ENCODE measurements around the gene PCID2. TPM values are rescaled to one million over a fixed set of nuclear protein-coding genes. Genes with fewer than 3 reads are reported as not detected.
A peak's percentile ranks its signal among the peaks of the same experiment; 100 is the strongest.

Gene PCID2
- total and polyA plus RNA-seq, 7 experiments from 2014 or later = 44.2 to 84.4 (median 77.1) TPM

DNA sequence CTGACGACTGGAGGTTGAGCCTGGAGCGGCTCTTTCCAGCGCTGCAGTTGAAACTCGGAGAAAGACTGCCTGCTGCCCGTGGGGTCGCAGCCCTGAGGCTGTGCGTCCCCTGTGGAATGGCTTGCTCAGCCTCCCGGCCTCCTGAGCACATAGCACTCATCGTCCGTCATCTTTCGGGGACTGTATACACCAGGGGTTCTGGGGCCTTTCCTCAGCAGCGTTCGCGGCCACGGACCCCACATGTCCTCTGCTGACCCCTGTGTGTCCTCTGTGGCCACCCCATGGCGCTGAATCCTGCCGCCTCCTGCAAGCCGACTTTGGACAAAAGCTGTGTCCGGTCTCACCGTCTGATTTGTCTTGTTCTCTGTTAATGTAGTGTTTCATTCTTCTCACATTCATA, 21.3 kb upstream of the PCID2 start:
- H3K27ac Mint-ChIP-seq = no peak overlapping the region
- ChIA-PET POLR2A (no interaction called here), CTCF (no interaction called here)
- H3K4me1 Mint-ChIP-seq = peaks cover 0 to 5% (median 0%) of the 10 kb centered on the region in 7 donors
- no peaks in the 10 kb centered on the region for H3K27me3 ChIP-seq (ENCODE audit: control insufficient read depth in 2 of 2, insufficient read depth in 2 of 2, low read length in 2 of 2)
- H3K4me3 Mint-ChIP-seq = no peak overlapping the region
- H3K9me3 ChIP-seq (ENCODE audit: control insufficient read depth in 2 of 3, low read length in 3 of 3) = no peaks in the 10 kb centered on the region
- peaks cover 0 to 87% (median 6%) of the 10 kb centered on the region in 3 experiments for H3K36me3 ChIP-seq (ENCODE audit: control insufficient read depth in 2 of 3, insufficient read depth in 3 of 3, low read length in 3 of 3)
- ATAC-seq (no peak), DNase-seq (no peak)
- no peaks in the 10 kb centered on the region for H3K27me3 Mint-ChIP-seq
- no peak overlapping the region for H3K27ac ChIP-seq (ENCODE audit: low read depth, low read length)
- H3K9me3 Mint-ChIP-seq = no peaks in the 10 kb centered on the region
- no peaks in the 10 kb centered on the region for H3K4me1 ChIP-seq (ENCODE audit: control insufficient read depth in 2 of 2, insufficient read depth in 2 of 2, low read length in 2 of 2)
- intact Hi-C loops (cut with micrococcal nuclease) = no loop called here
- H3K36me3 Mint-ChIP-seq = peaks cover 5 to 56% (median 31%) of the 10 kb centered on the region in 5 donors
- H3K4me3 ChIP-seq (ENCODE audit: low read length) = no peak overlapping the region

- Mint-ChIP-seq H3K4me1 (peaks cover 0 to 6% (median 3%) of the 10 kb centered on the region in 7 donors), H3K9me3 (no peaks in the 10 kb centered on the region), H3K27me3 (no peaks in the 10 kb centered on the region), H3K27ac (no peak overlapping the region), H3K36me3 (peaks cover 10 to 61% (median 35%) of the 10 kb centered on the region in 5 donors), H3K4me3 (no peak overlapping the region)
- Histone ChIP-seq H3K27ac (ENCODE audit: low read depth, low read length) (no peak overlapping the region), H3K4me1 (ENCODE audit: control insufficient read depth in 2 of 2, insufficient read depth in 2 of 2, low read length in 2 of 2) (no peaks in the 10 kb centered on the region), H3K36me3 (ENCODE audit: control insufficient read depth in 2 of 3, insufficient read depth in 3 of 3, low read length in 3 of 3) (peaks cover 3 to 88% (median 6%) of the 10 kb centered on the region in 3 experiments), H3K27me3 (ENCODE audit: control insufficient read depth in 2 of 2, insufficient read depth in 2 of 2, low read length in 2 of 2) (no peaks in the 10 kb centered on the region), H3K4me3 (ENCODE audit: low read length) (no peak overlapping the region), H3K9me3 (ENCODE audit: control insufficient read depth in 2 of 3, low read length in 3 of 3) (no peaks in the 10 kb centered on the region)
- intact Hi-C loops (cut with micrococcal nuclease) = no loop called here
- ChIA-PET CTCF (no interaction called here), POLR2A (no interaction called here)
- DNase-seq (no peak), ATAC-seq (no peak)
These were observed 20.7 kb upstream of the PCID2 start for GRCh38 chr13:113229161-113229560.

- Histone ChIP-seq H3K4me1 (ENCODE audit: control insufficient read depth in 2 of 2, insufficient read depth in 2 of 2, low read length in 2 of 2) (no peaks in the 10 kb centered on the region), H3K4me3 (ENCODE audit: low read length) (no peak overlapping the region), H3K9me3 (ENCODE audit: control insufficient read depth in 2 of 3, low read length in 3 of 3) (no peaks in the 10 kb centered on the region), H3K36me3 (ENCODE audit: control insufficient read depth in 2 of 3, insufficient read depth in 3 of 3, low read length in 3 of 3) (peaks cover 6 to 89% (median 6%) of the 10 kb centered on the region in 3 experiments), H3K27me3 (ENCODE audit: control insufficient read depth in 2 of 2, insufficient read depth in 2 of 2, low read length in 2 of 2) (no peaks in the 10 kb centered on the region), H3K27ac (ENCODE audit: low read depth, low read length) (no peak overlapping the region)
- DNase-seq = no peak
- Mint-ChIP-seq H3K4me1 (peaks cover 4 to 11% (median 9%) of the 10 kb centered on the region in 7 donors), H3K36me3 (peaks cover 14 to 55% (median 38%) of the 10 kb centered on the region in 5 donors), H3K9me3 (no peaks in the 10 kb centered on the region), H3K27ac (peak overlapping the region in 4 of 9 donors; percentile 20 to 46 (median 36)), H3K4me3 (no peak overlapping the region), H3K27me3 (no peaks in the 10 kb centered on the region)
- CTCF ChIA-PET = no interaction called here
- no peak for ATAC-seq
- POLR2A ChIA-PET = no interaction called here
- intact Hi-C loops (cut with micrococcal nuclease) = no loop called here
These were observed 18.5 kb upstream of the PCID2 start for GRCh38 chr13:113226873-113227450.

GRCh38 chr13:113225515-113225914, 17.0 kb upstream of the PCID2 start:
- Mint-ChIP-seq H3K27ac (no peak overlapping the region), H3K4me1 (peaks cover 9 to 18% (median 12%) of the 10 kb centered on the region in 7 donors), H3K36me3 (peaks cover 14 to 57% (median 38%) of the 10 kb centered on the region in 5 donors), H3K9me3 (no peaks in the 10 kb centered on the region), H3K27me3 (no peaks in the 10 kb centered on the region), H3K4me3 (no peak overlapping the region)
- CTCF ChIA-PET = no interaction called here
- POLR2A ChIA-PET = interaction anchor here (0.7 kb wide), 1 partner anchor 34 kb away, joined by 3 read pairs; no protein-coding TSS in a partner anchor
- no peak for ATAC-seq
- intact Hi-C loops (cut with micrococcal nuclease) = no loop called here
- no peak for DNase-seq
- H3K9me3 ChIP-seq (ENCODE audit: control insufficient read depth in 2 of 3, low read length in 3 of 3) = no peaks in the 10 kb centered on the region
- no peak overlapping the region for H3K27ac ChIP-seq (ENCODE audit: low read depth, low read length)
- peaks cover 6 to 90% (median 9%) of the 10 kb centered on the region in 3 experiments for H3K36me3 ChIP-seq (ENCODE audit: control insufficient read depth in 2 of 3, insufficient read depth in 3 of 3, low read length in 3 of 3)
- no peaks in the 10 kb centered on the region for H3K4me1 ChIP-seq (ENCODE audit: control insufficient read depth in 2 of 2, insufficient read depth in 2 of 2, low read length in 2 of 2)
- H3K4me3 ChIP-seq (ENCODE audit: low read length) = no peak overlapping the region
- H3K27me3 ChIP-seq (ENCODE audit: control insufficient read depth in 2 of 2, insufficient read depth in 2 of 2, low read length in 2 of 2) = no peaks in the 10 kb centered on the region

DNA sequence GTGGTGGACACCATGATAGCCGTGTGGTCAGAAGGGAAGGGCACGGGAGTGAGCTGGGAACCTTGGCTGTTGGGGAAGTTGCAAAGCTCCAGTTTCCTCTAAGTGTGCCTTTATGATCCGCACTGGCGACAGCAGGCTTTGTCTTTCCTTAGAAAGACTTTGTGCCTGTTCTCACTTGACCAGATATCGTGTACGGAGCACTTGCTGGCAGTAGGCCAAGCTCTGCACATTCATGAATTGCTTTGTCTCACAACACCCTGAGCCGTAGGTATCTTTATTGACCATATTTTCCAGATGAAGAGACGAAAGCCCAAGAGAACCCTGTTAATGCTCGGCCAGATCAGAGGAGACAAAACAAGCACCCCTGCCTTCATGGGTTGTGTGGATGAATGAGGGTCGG, 16.0 kb upstream of the PCID2 start:
- Mint-ChIP-seq H3K4me3 (no peak overlapping the region), H3K36me3 (peaks cover 13 to 54% (median 35%) of the 10 kb centered on the region in 5 donors), H3K27ac (peak overlapping the region in 1 of 9 donors; percentile 57), H3K9me3 (no peaks in the 10 kb centered on the region), H3K27me3 (no peaks in the 10 kb centered on the region), H3K4me1 (peaks cover 10 to 24% (median 16%) of the 10 kb centered on the region in 7 donors)
- Histone ChIP-seq H3K4me3 (ENCODE audit: low read length) (no peak overlapping the region), H3K27ac (ENCODE audit: low read depth, low read length) (no peak overlapping the region), H3K4me1 (ENCODE audit: control insufficient read depth in 2 of 2, insufficient read depth in 2 of 2, low read length in 2 of 2) (no peaks in the 10 kb centered on the region), H3K9me3 (ENCODE audit: control insufficient read depth in 2 of 3, low read length in 3 of 3) (no peaks in the 10 kb centered on the region), H3K27me3 (ENCODE audit: control insufficient read depth in 2 of 2, insufficient read depth in 2 of 2, low read length in 2 of 2) (no peaks in the 10 kb centered on the region), H3K36me3 (ENCODE audit: control insufficient read depth in 2 of 3, insufficient read depth in 3 of 3, low read length in 3 of 3) (peaks cover 6 to 90% (median 9%) of the 10 kb centered on the region in 3 experiments)
- POLR2A ChIA-PET = interaction anchor here (0.7 kb wide), 1 partner anchor 35 kb away, joined by 3 read pairs; no protein-coding TSS in a partner anchor
- CTCF ChIA-PET = no interaction called here
- intact Hi-C loops (cut with micrococcal nuclease) = no loop called here
- DNase-seq (no peak), ATAC-seq (no peak)

DNA sequence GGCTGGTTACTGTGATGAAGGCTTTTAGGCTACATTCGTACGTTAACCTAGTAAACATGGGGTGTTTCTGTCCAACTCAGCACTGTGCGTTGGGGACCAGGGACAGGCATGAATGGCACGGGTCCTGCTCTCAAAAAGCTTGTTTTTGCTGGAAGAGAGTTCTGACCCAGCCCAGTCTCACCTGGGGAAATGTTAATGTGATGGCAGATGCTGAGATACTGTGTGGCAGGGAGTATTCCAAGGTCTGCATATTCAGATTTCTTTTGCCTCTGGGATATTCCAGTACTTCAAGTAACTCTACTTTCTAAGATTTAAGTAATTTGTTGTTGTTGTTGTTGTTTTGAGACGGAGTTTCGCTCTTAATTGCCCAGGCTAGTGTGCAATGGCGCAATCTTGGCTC, 14.6 kb upstream of the PCID2 start:
- ChIA-PET POLR2A (no interaction called here), CTCF (no interaction called here)
- Histone ChIP-seq H3K4me1 (ENCODE audit: control insufficient read depth in 2 of 2, insufficient read depth in 2 of 2, low read length in 2 of 2) (no peaks in the 10 kb centered on the region), H3K36me3 (ENCODE audit: control insufficient read depth in 2 of 3, insufficient read depth in 3 of 3, low read length in 3 of 3) (peaks cover 3 to 88% (median 9%) of the 10 kb centered on the region in 3 experiments), H3K4me3 (ENCODE audit: low read length) (no peak overlapping the region), H3K27me3 (ENCODE audit: control insufficient read depth in 2 of 2, insufficient read depth in 2 of 2, low read length in 2 of 2) (no peaks in the 10 kb centered on the region), H3K9me3 (ENCODE audit: control insufficient read depth in 2 of 3, low read length in 3 of 3) (no peaks in the 10 kb centered on the region), H3K27ac (ENCODE audit: low read depth, low read length) (no peak overlapping the region)
- DNase-seq (no peak), ATAC-seq (no peak)
- no peaks in the 10 kb centered on the region for H3K9me3 Mint-ChIP-seq
- intact Hi-C loops (cut with micrococcal nuclease) = no loop called here
- H3K27ac Mint-ChIP-seq = peak overlapping the region in 3 of 9 donors; percentile 36 to 60 (median 56)
- H3K36me3 Mint-ChIP-seq = peaks cover 12 to 45% (median 34%) of the 10 kb centered on the region in 5 donors
- H3K4me3 Mint-ChIP-seq = no peak overlapping the region
- H3K27me3 Mint-ChIP-seq = no peaks in the 10 kb centered on the region
- peaks cover 13 to 26% (median 19%) of the 10 kb centered on the region in 7 donors for H3K4me1 Mint-ChIP-seq

DNA sequence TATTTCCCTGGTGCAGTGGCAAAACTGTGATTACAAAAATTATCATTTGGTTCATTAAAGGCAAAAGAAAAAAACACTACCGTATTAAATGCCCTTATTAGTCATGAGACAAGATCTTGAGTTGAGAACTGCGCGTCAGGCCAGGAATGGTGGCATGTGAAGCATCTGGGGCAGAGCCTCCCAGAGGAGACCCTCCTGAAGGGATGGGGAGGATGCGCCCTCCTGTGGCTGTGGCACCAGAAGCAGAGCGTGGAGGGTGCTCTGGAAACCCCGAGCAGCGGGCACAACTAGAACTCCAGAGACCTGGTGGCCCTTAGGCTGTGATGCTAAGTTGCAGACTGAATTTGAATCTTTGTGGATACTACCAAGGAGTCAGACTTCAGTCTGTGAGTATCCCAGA, 12.4 kb upstream of the PCID2 start:
- peak; percentile 65 for ATAC-seq
- CTCF ChIA-PET = no interaction called here
- H3K36me3 Mint-ChIP-seq = peaks cover 10 to 32% (median 23%) of the 10 kb centered on the region in 5 donors
- peak in 3 of 9 donors; percentile 12 to 24 (median 20) for DNase-seq
- H3K36me3 ChIP-seq (ENCODE audit: control insufficient read depth in 2 of 3, insufficient read depth in 3 of 3, low read length in 3 of 3) = peaks cover 0 to 69% (median 9%) of the 10 kb centered on the region in 3 experiments
- H3K4me3 ChIP-seq (ENCODE audit: low read length) = no peak overlapping the region
- no peak overlapping the region for H3K27ac ChIP-seq (ENCODE audit: low read depth, low read length)
- H3K4me3 Mint-ChIP-seq = no peak overlapping the region
- intact Hi-C loops (cut with micrococcal nuclease) = loop anchor here in 1 of 2 donors (1.0 kb wide), 1 partner anchor 279 kb away; no protein-coding TSS in a partner anchor
- no peaks in the 10 kb centered on the region for H3K27me3 Mint-ChIP-seq
- peak overlapping the region in 4 of 9 donors; percentile 15 to 59 (median 47) for H3K27ac Mint-ChIP-seq
- H3K4me1 ChIP-seq (ENCODE audit: control insufficient read depth in 2 of 2, insufficient read depth in 2 of 2, low read length in 2 of 2) = peaks cover 0 to under 1% of the 10 kb centered on the region in 2 donors
- H3K4me1 Mint-ChIP-seq = peaks cover 15 to 26% (median 20%) of the 10 kb centered on the region in 7 donors
- no peaks in the 10 kb centered on the region for H3K9me3 ChIP-seq (ENCODE audit: control insufficient read depth in 2 of 3, low read length in 3 of 3)
- POLR2A ChIA-PET = no interaction called here
- H3K9me3 Mint-ChIP-seq = no peaks in the 10 kb centered on the region
- no peaks in the 10 kb centered on the region for H3K27me3 ChIP-seq (ENCODE audit: control insufficient read depth in 2 of 2, insufficient read depth in 2 of 2, low read length in 2 of 2)

Measured in naive thymus-derived CD4-positive, alpha-beta T cell (primary cell).